GM23338 (cell line): Measurements from ENCODE around the gene EPC1. TPM values are rescaled to one million over a fixed set of nuclear protein-coding genes. Genes with fewer than 3 reads are reported as not detected.

Experiments used
- ATAC-seq: fragments of 200-7000 bp; cut with Tn5 transposase; 3 replicates; pipeline ENCODE4 v1.9.1; 2020
- DNase-seq: peaks from one replicate; pipeline ENCODE4 v3.0.0-alpha.2; 2015; ENCODE audit warnings: low spot score
- H2AFZ ChIP-seq: fragments of 200-600 bp; sonication (generic); 2 replicates; pipeline ENCODE4 v1.8.0; 2016; ENCODE audit warnings: antibody characterized with exemption, mild to moderate bottlenecking, moderate library complexity
- H3F3A ChIP-seq: fragments of 200-600 bp; sonication (generic); replicated peaks from 2 replicates; pipeline ENCODE4 v1.8.0; 2017; ENCODE audit warnings: antibody characterized with exemption, mixed run types, low read depth
- H3K27ac ChIP-seq: fragments of 200-600 bp; sonication (generic); 2 replicates; pipeline ENCODE4 v1.6.1; 2016; ENCODE audit warnings: low read depth
- H3K27me3 ChIP-seq: fragments of 200-600 bp; sonication (generic); 2 replicates; pipeline ENCODE4 v1.8.0; 2016; ENCODE audit warnings: mild to moderate bottlenecking, mixed run types, moderate library complexity; ENCODE audit not compliant: insufficient read depth
- H3K36me3 ChIP-seq: fragments of 200-600 bp; sonication (generic); 2 replicates; pipeline ENCODE4 v1.8.0; 2016; ENCODE audit warnings: mild to moderate bottlenecking; ENCODE audit not compliant: insufficient read depth
- H3K4me1 ChIP-seq: fragments of 200-600 bp; sonication (generic); 2 replicates; pipeline ENCODE4 v1.8.0; 2016; ENCODE audit warnings: mild to moderate bottlenecking, moderate library complexity; ENCODE audit not compliant: insufficient read depth
- H3K4me2 ChIP-seq: fragments of 200-600 bp; sonication (generic); 2 replicates; pipeline ENCODE4 v1.7.1; 2017; ENCODE audit warnings: mixed run types
- H3K4me3 ChIP-seq: fragments of 200-600 bp; sonication (generic); 2 replicates; pipeline ENCODE4 v1.6.1; 2016; ENCODE audit warnings: mixed run types
- H3K79me2 ChIP-seq: fragments of 200-600 bp; sonication (generic); replicated peaks from 2 replicates; pipeline ENCODE4 v1.8.0; 2017; ENCODE audit warnings: mild to moderate bottlenecking; ENCODE audit not compliant: insufficient read depth
- H3K9me2 ChIP-seq: fragments of 200-600 bp; sonication (generic); 2 replicates; pipeline ENCODE4 v1.8.0; 2017; ENCODE audit not compliant: insufficient read depth
- H4K20me1 ChIP-seq: fragments of 200-600 bp; sonication (generic); replicated peaks from 2 replicates; pipeline ENCODE4 v1.8.0; 2017; ENCODE audit warnings: mild to moderate bottlenecking; ENCODE audit not compliant: insufficient read depth
- H3K27ac Mint-ChIP-seq: 2 replicates; pipeline ENCODE4 v1.8.0; 2020; ENCODE audit warnings: inconsistent platforms, mild to moderate bottlenecking, moderate library complexity, mixed read lengths
- H3K27me3 Mint-ChIP-seq: 3 replicates; pipeline ENCODE4 v1.8.0; 2022; ENCODE audit warnings: low read depth, mild to moderate bottlenecking, moderate library complexity, mixed read lengths, inconsistent platforms; ENCODE audit not compliant: insufficient read depth, poor library complexity
- H3K36me3 Mint-ChIP-seq: 3 replicates; pipeline ENCODE4 v1.8.0; 2021; ENCODE audit warnings: low read depth, mild to moderate bottlenecking, inconsistent platforms, moderate library complexity, mixed read lengths
- H3K4me1 Mint-ChIP-seq: 3 replicates; pipeline ENCODE4 v1.8.0; 2020; ENCODE audit warnings: mild to moderate bottlenecking, inconsistent platforms, mixed read lengths
- H3K4me3 Mint-ChIP-seq: 3 replicates; pipeline ENCODE4 v1.8.0; 2021; ENCODE audit warnings: moderate library complexity, mild to moderate bottlenecking, inconsistent platforms, mixed read lengths
- H3K9me3 Mint-ChIP-seq: 3 replicates; pipeline ENCODE4 v1.8.0; 2020; ENCODE audit warnings: moderate library complexity, mild to moderate bottlenecking, inconsistent platforms, mixed read lengths
- CREB1 ChIP-seq: fragments of 250-450 bp; sonication (Bioruptor Pico); IDR thresholded peaks from 2 replicates; pipeline ENCODE4 v1.5.0; 2020; ENCODE audit warnings: low read depth, mild to moderate bottlenecking, moderate library complexity
- CTCF ChIP-seq, 2 experiments: fragments of 200-600 bp in 1 of 2; sonication (generic) in 1 of 2; conservative IDR thresholded peaks; 2 replicates each; pipeline versions ENCODE4 v1.5.1 to v1.6.1; 2016 to 2017; ENCODE audit warnings: antibody characterized with exemption in 2 of 2, low read depth in 2 of 2, mild to moderate bottlenecking in 2 of 2, moderate library complexity in 1 of 2
- EZH2 ChIP-seq: fragments of 200-600 bp; sonication (generic); IDR thresholded peaks from one replicate; pipeline ENCODE4 v1.8.0; 2017; ENCODE audit warnings: antibody characterized with exemption, mild to moderate bottlenecking, low read depth; ENCODE audit not compliant: unreplicated experiment
- JUNB ChIP-seq: IDR thresholded peaks from one replicate; pipeline ENCODE4 v1.6.1; 2016; ENCODE audit warnings: antibody characterized with exemption; ENCODE audit not compliant: unreplicated experiment
- NANOG ChIP-seq: IDR thresholded peaks from 2 replicates; pipeline ENCODE4 v1.6.1; 2016; ENCODE audit warnings: antibody characterized with exemption, borderline replicate concordance
- POLR2AphosphoS5 ChIP-seq: IDR thresholded peaks from 2 replicates; pipeline ENCODE4 v1.6.1; 2016; ENCODE audit warnings: antibody characterized with exemption, low read depth
- STAT1 ChIP-seq: IDR thresholded peaks from one replicate; pipeline ENCODE4 v1.6.1; 2016; ENCODE audit warnings: antibody characterized with exemption; ENCODE audit not compliant: unreplicated experiment
- ZNF114 ChIP-seq: fragments of 250-450 bp; sonication (Bioruptor Pico); IDR thresholded peaks from 2 replicates; pipeline ENCODE4 v1.5.0; 2020; ENCODE audit warnings: mild to moderate bottlenecking, moderate library complexity
- ZNF331 ChIP-seq: fragments of 250-450 bp; sonication (Bioruptor Pico); IDR thresholded peaks from 2 replicates; pipeline ENCODE4 v1.5.0; 2020; ENCODE audit warnings: low read depth, mild to moderate bottlenecking, moderate library complexity
- ZNF462 ChIP-seq: fragments of 250-450 bp; sonication (Bioruptor Pico); IDR thresholded peaks from 2 replicates; pipeline ENCODE4 v1.5.0; 2020; ENCODE audit warnings: mild to moderate bottlenecking, moderate library complexity
- polyA plus RNA-seq: library from polyadenylated mRNA; unstranded; fragments of >200 nt; fragmentation: Nextera tagmentation; extraction: Ambion mirVana; gene quantifications from 2 replicates; pipeline ENCODE4 v1.2.1, GENCODE V29; 2016
- total RNA-seq: library from RNA; depleted of rRNA; stranded (reverse); fragments of >200 nt; shearing (Covaris generic); gene quantifications from 2 replicates; pipeline ENCODE4 v1.2.3, GENCODE V29; 2014
- TF ChIP-seq, protein P1 (sequence below): IDR thresholded peaks from 2 replicates; pipeline ENCODE4 v1.6.1; 2016; ENCODE audit warnings: antibody characterized with exemption
- TF ChIP-seq, protein P2 (sequence below): IDR thresholded peaks from one replicate; pipeline ENCODE4 v1.6.1; 2018; ENCODE audit warnings: antibody characterized with exemption; ENCODE audit not compliant: unreplicated experiment

Gene EPC1
- total and polyA plus RNA-seq, 2 experiments from 2014 or later = 24.1 to 25.9 TPM

GRCh38 chr10:32234471-32234870, 112.5 kb downstream of the EPC1 start:
- peaks cover 13% of the 10 kb centered on the region for H3K4me1 Mint-ChIP-seq
- no peak overlapping the region for H3K27ac ChIP-seq
- no peaks in the 10 kb centered on the region for H3K9me2 ChIP-seq
- H3K4me3 Mint-ChIP-seq = no peak overlapping the region
- no peaks in the 10 kb centered on the region for H3K4me1 ChIP-seq
- ATAC-seq (no peak), DNase-seq (no peak)
- TF ChIP-seq ZNF462 (CRISPR knock-in tag) = no peak
- TF ChIP-seq STAT1 = no peak
- TF ChIP-seq, protein P1, sequence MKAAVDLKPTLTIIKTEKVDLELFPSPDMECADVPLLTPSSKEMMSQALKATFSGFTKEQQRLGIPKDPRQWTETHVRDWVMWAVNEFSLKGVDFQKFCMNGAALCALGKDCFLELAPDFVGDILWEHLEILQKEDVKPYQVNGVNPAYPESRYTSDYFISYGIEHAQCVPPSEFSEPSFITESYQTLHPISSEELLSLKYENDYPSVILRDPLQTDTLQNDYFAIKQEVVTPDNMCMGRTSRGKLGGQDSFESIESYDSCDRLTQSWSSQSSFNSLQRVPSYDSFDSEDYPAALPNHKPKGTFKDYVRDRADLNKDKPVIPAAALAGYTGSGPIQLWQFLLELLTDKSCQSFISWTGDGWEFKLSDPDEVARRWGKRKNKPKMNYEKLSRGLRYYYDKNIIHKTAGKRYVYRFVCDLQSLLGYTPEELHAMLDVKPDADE = no peak
- TF ChIP-seq ZNF331 (CRISPR knock-in tag) = no peak
- no peak for TF ChIP-seq POLR2AphosphoS5
- no peak for TF ChIP-seq ZNF114
- TF ChIP-seq EZH2 = no peak
- TF ChIP-seq, protein P2, sequence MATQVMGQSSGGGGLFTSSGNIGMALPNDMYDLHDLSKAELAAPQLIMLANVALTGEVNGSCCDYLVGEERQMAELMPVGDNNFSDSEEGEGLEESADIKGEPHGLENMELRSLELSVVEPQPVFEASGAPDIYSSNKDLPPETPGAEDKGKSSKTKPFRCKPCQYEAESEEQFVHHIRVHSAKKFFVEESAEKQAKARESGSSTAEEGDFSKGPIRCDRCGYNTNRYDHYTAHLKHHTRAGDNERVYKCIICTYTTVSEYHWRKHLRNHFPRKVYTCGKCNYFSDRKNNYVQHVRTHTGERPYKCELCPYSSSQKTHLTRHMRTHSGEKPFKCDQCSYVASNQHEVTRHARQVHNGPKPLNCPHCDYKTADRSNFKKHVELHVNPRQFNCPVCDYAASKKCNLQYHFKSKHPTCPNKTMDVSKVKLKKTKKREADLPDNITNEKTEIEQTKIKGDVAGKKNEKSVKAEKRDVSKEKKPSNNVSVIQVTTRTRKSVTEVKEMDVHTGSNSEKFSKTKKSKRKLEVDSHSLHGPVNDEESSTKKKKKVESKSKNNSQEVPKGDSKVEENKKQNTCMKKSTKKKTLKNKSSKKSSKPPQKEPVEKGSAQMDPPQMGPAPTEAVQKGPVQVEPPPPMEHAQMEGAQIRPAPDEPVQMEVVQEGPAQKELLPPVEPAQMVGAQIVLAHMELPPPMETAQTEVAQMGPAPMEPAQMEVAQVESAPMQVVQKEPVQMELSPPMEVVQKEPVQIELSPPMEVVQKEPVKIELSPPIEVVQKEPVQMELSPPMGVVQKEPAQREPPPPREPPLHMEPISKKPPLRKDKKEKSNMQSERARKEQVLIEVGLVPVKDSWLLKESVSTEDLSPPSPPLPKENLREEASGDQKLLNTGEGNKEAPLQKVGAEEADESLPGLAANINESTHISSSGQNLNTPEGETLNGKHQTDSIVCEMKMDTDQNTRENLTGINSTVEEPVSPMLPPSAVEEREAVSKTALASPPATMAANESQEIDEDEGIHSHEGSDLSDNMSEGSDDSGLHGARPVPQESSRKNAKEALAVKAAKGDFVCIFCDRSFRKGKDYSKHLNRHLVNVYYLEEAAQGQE = no peak
- no peak for TF ChIP-seq NANOG
- no peak for TF ChIP-seq CTCF (conservative IDR thresholded peaks at IDR 0.05; ENCODE audit: low read depth in 2 of 2)
- TF ChIP-seq CREB1 (CRISPR knock-in tag) = no peak
- no peak for TF ChIP-seq JUNB
- H3F3A ChIP-seq = no peaks in the 10 kb centered on the region
- peaks cover 41% of the 10 kb centered on the region for H3K9me3 Mint-ChIP-seq
- no peaks in the 10 kb centered on the region for H3K79me2 ChIP-seq
- H3K27ac Mint-ChIP-seq = no peak overlapping the region
- no peaks in the 10 kb centered on the region for H3K27me3 ChIP-seq
- no peak overlapping the region for H3K4me2 ChIP-seq
- H2AFZ ChIP-seq = no peak overlapping the region
- no peaks in the 10 kb centered on the region for H3K36me3 ChIP-seq
- H3K4me3 ChIP-seq = no peak overlapping the region
- peaks cover 26% of the 10 kb centered on the region for H3K36me3 Mint-ChIP-seq
- H4K20me1 ChIP-seq = no peaks in the 10 kb centered on the region
- H3K27me3 Mint-ChIP-seq = peaks cover 7% of the 10 kb centered on the region
